Gastroesophageal sphincter (tissue), 3 donors: ENCODE data around the gene DCAF11.

ENCODE experiments used
- EP300 ChIP-seq: sonication (generic); formaldehyde crosslinking; IDR thresholded peaks from one replicate; pipeline ENCODE4 v1.6.1; 2017; ENCODE audit warnings: antibody characterized with exemption, mild to moderate bottlenecking
- POLR2A ChIP-seq, 2 donors: fragments of 450-650 bp; IDR thresholded peaks; one replicate each; pipeline ENCODE4 v1.6.1; 2017; ENCODE audit warnings: antibody characterized with exemption in 2 of 2, mild to moderate bottlenecking in 2 of 2, moderate library complexity in 1 of 2
- TF ChIP-seq, protein P1 (sequence below), 4 experiments: fragments of 200-600 bp in 2 of 4; fragments of 450-650 bp in 2 of 4; sonication (generic) in 1 of 4; IDR thresholded peaks; one replicate each; pipeline ENCODE4 v1.5.1; 2017 to 2019; ENCODE audit warnings: antibody characterized with exemption in 4 of 4, mild to moderate bottlenecking in 2 of 4, moderate library complexity in 2 of 4

DNA sequence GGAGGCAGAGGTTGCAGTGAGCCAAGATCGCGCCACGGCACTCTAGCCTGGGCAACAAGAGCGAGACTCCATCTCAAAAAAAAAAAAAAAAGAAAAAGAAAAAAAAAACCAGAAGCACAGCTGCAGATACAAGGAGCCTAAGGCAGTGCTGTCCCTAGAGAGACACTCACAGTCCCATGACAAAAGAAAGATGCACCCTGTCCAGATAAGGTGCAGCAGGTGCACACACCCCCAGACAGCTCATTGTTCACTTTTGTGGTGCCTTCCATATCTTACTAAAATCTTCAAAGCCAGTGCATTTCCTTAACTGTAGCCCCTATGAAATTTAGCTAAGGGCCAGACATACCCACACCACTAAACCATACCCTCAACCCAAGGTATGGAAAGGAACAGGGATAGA lies 7.8 kb downstream of the DCAF11 start:
- TF ChIP-seq, protein P1, sequence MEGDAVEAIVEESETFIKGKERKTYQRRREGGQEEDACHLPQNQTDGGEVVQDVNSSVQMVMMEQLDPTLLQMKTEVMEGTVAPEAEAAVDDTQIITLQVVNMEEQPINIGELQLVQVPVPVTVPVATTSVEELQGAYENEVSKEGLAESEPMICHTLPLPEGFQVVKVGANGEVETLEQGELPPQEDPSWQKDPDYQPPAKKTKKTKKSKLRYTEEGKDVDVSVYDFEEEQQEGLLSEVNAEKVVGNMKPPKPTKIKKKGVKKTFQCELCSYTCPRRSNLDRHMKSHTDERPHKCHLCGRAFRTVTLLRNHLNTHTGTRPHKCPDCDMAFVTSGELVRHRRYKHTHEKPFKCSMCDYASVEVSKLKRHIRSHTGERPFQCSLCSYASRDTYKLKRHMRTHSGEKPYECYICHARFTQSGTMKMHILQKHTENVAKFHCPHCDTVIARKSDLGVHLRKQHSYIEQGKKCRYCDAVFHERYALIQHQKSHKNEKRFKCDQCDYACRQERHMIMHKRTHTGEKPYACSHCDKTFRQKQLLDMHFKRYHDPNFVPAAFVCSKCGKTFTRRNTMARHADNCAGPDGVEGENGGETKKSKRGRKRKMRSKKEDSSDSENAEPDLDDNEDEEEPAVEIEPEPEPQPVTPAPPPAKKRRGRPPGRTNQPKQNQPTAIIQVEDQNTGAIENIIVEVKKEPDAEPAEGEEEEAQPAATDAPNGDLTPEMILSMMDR (IDR thresholded peaks at IDR 0.05) = no peak
- TF ChIP-seq EP300 (no peak), POLR2A (IDR thresholded peaks at IDR 0.05) (no peak)
